Measurements from ENCODE around the gene SPAAR. TPM values are rescaled to one million over a fixed set of nuclear protein-coding genes. Genes with fewer than 3 reads are reported as not detected.

SPAAR gene
- total and polyA plus RNA-seq, 5 donors from 2014 or later: not detected

GRCh38 chr9:35938474-35939356 is 29.4 kb downstream of the SPAAR start:
- Histone ChIP-seq H3K27ac (ENCODE audit: insufficient read depth, low read length, poor library complexity, severe bottlenecking) (no peak overlapping the region), H3K9me3 (ENCODE audit: control insufficient read depth in 2 of 2, low read length in 2 of 2) (no peaks in the 10 kb centered on the region), H3K4me1 (ENCODE audit: control insufficient read depth, insufficient read depth, low read length, poor library complexity, severe bottlenecking) (peaks cover 36% of the 10 kb centered on the region), H3K4me3 (ENCODE audit: low read depth, low read length) (no peak overlapping the region), H3K27me3 (ENCODE audit: control insufficient read depth, insufficient read depth, low read length) (no peaks in the 10 kb centered on the region), H3K36me3 (ENCODE audit: control insufficient read depth, insufficient read depth, low read length) (no peaks in the 10 kb centered on the region)
- ATAC-seq (ENCODE audit: low read depth in 2 of 2): no peak
- Mint-ChIP-seq H3K9me3 (peaks cover 0 to 5% (median 1%) of the 10 kb centered on the region in 7 donors), H3K27me3 (peaks cover 5% of the 10 kb centered on the region), H3K4me1 (peaks cover 13 to 67% (median 43%) of the 10 kb centered on the region in 4 donors), H3K27ac (peak overlapping the region; percentile 54 to 95 (median 70)), H3K36me3 (no peaks in the 10 kb centered on the region), H3K4me3 (peak overlapping the region in 3 of 4 donors; percentile 27 to 75 (median 46))
- DNase-seq: no peak

GRCh38 chr9:35939679-35940250 is 30.5 kb downstream of the SPAAR start:
- Mint-ChIP-seq H3K36me3 (no peaks in the 10 kb centered on the region), H3K27ac (peak overlapping the region; percentile 79 to 95 (median 91)), H3K4me3 (peak overlapping the region; percentile 11 to 83 (median 50)), H3K27me3 (peaks cover 5% of the 10 kb centered on the region), H3K4me1 (peaks cover 13 to 76% (median 49%) of the 10 kb centered on the region in 4 donors), H3K9me3 (peaks cover 0 to 5% (median 1%) of the 10 kb centered on the region in 7 donors)
- no peaks in the 10 kb centered on the region for H3K27me3 ChIP-seq (ENCODE audit: control insufficient read depth, insufficient read depth, low read length)
- ATAC-seq (ENCODE audit: low read depth in 2 of 2) (peak in 1 of 2 donors; percentile 21), DNase-seq (peak in 1 of 3 donors; percentile 31)
- H3K4me1 ChIP-seq (ENCODE audit: control insufficient read depth, insufficient read depth, low read length, poor library complexity, severe bottlenecking): peaks cover 41% of the 10 kb centered on the region
- peak overlapping the region; percentile 48 for H3K27ac ChIP-seq (ENCODE audit: insufficient read depth, low read length, poor library complexity, severe bottlenecking)
- H3K9me3 ChIP-seq (ENCODE audit: control insufficient read depth in 2 of 2, low read length in 2 of 2): no peaks in the 10 kb centered on the region
- H3K4me3 ChIP-seq (ENCODE audit: low read depth, low read length): peak overlapping the region; percentile 61
- H3K36me3 ChIP-seq (ENCODE audit: control insufficient read depth, insufficient read depth, low read length): no peaks in the 10 kb centered on the region

GRCh38 chr9:35940458-35941407 is 31.4 kb downstream of the SPAAR start:
- Histone ChIP-seq H3K27me3 (ENCODE audit: control insufficient read depth, insufficient read depth, low read length) (no peaks in the 10 kb centered on the region), H3K4me3 (ENCODE audit: low read depth, low read length) (peak overlapping the region; percentile 61), H3K4me1 (ENCODE audit: control insufficient read depth, insufficient read depth, low read length, poor library complexity, severe bottlenecking) (peaks cover 51% of the 10 kb centered on the region), H3K9me3 (ENCODE audit: control insufficient read depth in 2 of 2, low read length in 2 of 2) (no peaks in the 10 kb centered on the region), H3K36me3 (ENCODE audit: control insufficient read depth, insufficient read depth, low read length) (no peaks in the 10 kb centered on the region), H3K27ac (ENCODE audit: insufficient read depth, low read length, poor library complexity, severe bottlenecking) (peak overlapping the region; percentile 48)
- no peaks in the 10 kb centered on the region for H3K36me3 Mint-ChIP-seq
- H3K27me3 Mint-ChIP-seq: peaks cover 5% of the 10 kb centered on the region
- peak overlapping the region in 3 of 4 donors; percentile 27 to 83 (median 73) for H3K4me3 Mint-ChIP-seq
- peaks cover 0 to 5% (median 1%) of the 10 kb centered on the region in 7 donors for H3K9me3 Mint-ChIP-seq
- peaks cover 16 to 85% (median 55%) of the 10 kb centered on the region in 4 donors for H3K4me1 Mint-ChIP-seq
- peak; percentile 73 to 77 for ATAC-seq (ENCODE audit: low read depth in 2 of 2)
- H3K27ac Mint-ChIP-seq: peak overlapping the region; percentile 79 to 95 (median 91)
- peak in 2 of 3 donors; percentile 48 to 75 for DNase-seq

GRCh38 chr9:35942286-35942685 is 33.0 kb downstream of the SPAAR start:
- H3K36me3 ChIP-seq (ENCODE audit: control insufficient read depth, insufficient read depth, low read length): no peaks in the 10 kb centered on the region
- Mint-ChIP-seq H3K27me3 (peaks cover 5% of the 10 kb centered on the region), H3K4me1 (peaks cover 15 to 85% (median 50%) of the 10 kb centered on the region in 4 donors), H3K36me3 (no peaks in the 10 kb centered on the region), H3K4me3 (no peak overlapping the region), H3K27ac (peak overlapping the region in 2 of 3 donors; percentile 25 to 95), H3K9me3 (peaks cover 0 to 1% (median 0%) of the 10 kb centered on the region in 7 donors)
- no peak overlapping the region for H3K27ac ChIP-seq (ENCODE audit: insufficient read depth, low read length, poor library complexity, severe bottlenecking)
- H3K4me1 ChIP-seq (ENCODE audit: control insufficient read depth, insufficient read depth, low read length, poor library complexity, severe bottlenecking): peaks cover 52% of the 10 kb centered on the region
- ATAC-seq (ENCODE audit: low read depth in 2 of 2) (no peak), DNase-seq (no peak)
- no peaks in the 10 kb centered on the region for H3K9me3 ChIP-seq (ENCODE audit: control insufficient read depth in 2 of 2, low read length in 2 of 2)
- no peaks in the 10 kb centered on the region for H3K27me3 ChIP-seq (ENCODE audit: control insufficient read depth, insufficient read depth, low read length)
- H3K4me3 ChIP-seq (ENCODE audit: low read depth, low read length): no peak overlapping the region

GRCh38 chr9:35944173-35944572 is 34.9 kb downstream of the SPAAR start:
- peaks cover 13 to 78% (median 39%) of the 10 kb centered on the region in 4 donors for H3K4me1 Mint-ChIP-seq
- Histone ChIP-seq H3K36me3 (ENCODE audit: control insufficient read depth, insufficient read depth, low read length) (no peaks in the 10 kb centered on the region), H3K4me1 (ENCODE audit: control insufficient read depth, insufficient read depth, low read length, poor library complexity, severe bottlenecking) (peaks cover 47% of the 10 kb centered on the region), H3K27ac (ENCODE audit: insufficient read depth, low read length, poor library complexity, severe bottlenecking) (no peak overlapping the region), H3K4me3 (ENCODE audit: low read depth, low read length) (no peak overlapping the region), H3K9me3 (ENCODE audit: control insufficient read depth in 2 of 2, low read length in 2 of 2) (no peaks in the 10 kb centered on the region), H3K27me3 (ENCODE audit: control insufficient read depth, insufficient read depth, low read length) (no peaks in the 10 kb centered on the region)
- ATAC-seq (ENCODE audit: low read depth in 2 of 2) (no peak), DNase-seq (no peak)
- peaks cover 0 to 1% (median 0%) of the 10 kb centered on the region in 7 donors for H3K9me3 Mint-ChIP-seq
- H3K27me3 Mint-ChIP-seq: peaks cover 12% of the 10 kb centered on the region
- H3K36me3 Mint-ChIP-seq: no peaks in the 10 kb centered on the region
- H3K4me3 Mint-ChIP-seq: peak overlapping the region in 1 of 4 donors; percentile 1
- peak overlapping the region; percentile 66 to 85 (median 74) for H3K27ac Mint-ChIP-seq

- H3K4me3 ChIP-seq (ENCODE audit: low read depth, low read length): no peak overlapping the region
- H3K9me3 Mint-ChIP-seq: peaks cover 0 to 1% (median 0%) of the 10 kb centered on the region in 7 donors
- peaks cover 12% of the 10 kb centered on the region for H3K27me3 Mint-ChIP-seq
- no peaks in the 10 kb centered on the region for H3K36me3 ChIP-seq (ENCODE audit: control insufficient read depth, insufficient read depth, low read length)
- H3K9me3 ChIP-seq (ENCODE audit: control insufficient read depth in 2 of 2, low read length in 2 of 2): no peaks in the 10 kb centered on the region
- H3K27me3 ChIP-seq (ENCODE audit: control insufficient read depth, insufficient read depth, low read length): peaks cover 2% of the 10 kb centered on the region
- ATAC-seq (ENCODE audit: low read depth in 2 of 2): no peak
- DNase-seq: no peak
- H3K4me1 Mint-ChIP-seq: peaks cover 13 to 77% (median 36%) of the 10 kb centered on the region in 4 donors
- no peak overlapping the region for H3K27ac ChIP-seq (ENCODE audit: insufficient read depth, low read length, poor library complexity, severe bottlenecking)
- H3K4me3 Mint-ChIP-seq: no peak overlapping the region
- no peaks in the 10 kb centered on the region for H3K36me3 Mint-ChIP-seq
- H3K27ac Mint-ChIP-seq: peak overlapping the region in 2 of 3 donors; percentile 66 to 85
- H3K4me1 ChIP-seq (ENCODE audit: control insufficient read depth, insufficient read depth, low read length, poor library complexity, severe bottlenecking): peaks cover 43% of the 10 kb centered on the region
Observed at GRCh38 chr9:35944841-35945240, 35.6 kb downstream of the SPAAR start.
